HepG2 (cell line): ENCODE measurements around the gene HAO2. TPM values are rescaled to one million over a fixed set of nuclear protein-coding genes. Genes with fewer than 3 reads are reported as not detected.
A peak's percentile ranks its signal among the peaks of the same experiment; 100 is the strongest.

Experiments used
- ELF1 ChIP-seq: sonication (generic); formaldehyde crosslinking; IDR thresholded peaks from 2 replicates; pipeline ENCODE4 v1.4.0; 2020; ENCODE audit warnings: missing genetic modification reagents
- KAT7 ChIP-seq: IDR thresholded peaks from 2 replicates; pipeline ENCODE4 v1.6.1; 2018; ENCODE audit warnings: borderline replicate concordance, missing compliant biosample characterization
- KDM5A ChIP-seq: fragments of 200-600 bp; sonication (generic); IDR thresholded peaks from 2 replicates; pipeline ENCODE4 v1.7.0; 2018; ENCODE audit warnings: antibody characterized with exemption, mild to moderate bottlenecking, low read length, borderline replicate concordance
- KLF13 ChIP-seq: sonication (generic); formaldehyde crosslinking; IDR thresholded peaks from 2 replicates; pipeline ENCODE4 v1.4.0; 2020; ENCODE audit warnings: mild to moderate bottlenecking, missing genetic modification reagents
- PITX1 ChIP-seq: sonication (generic); formaldehyde crosslinking; IDR thresholded peaks from 2 replicates; pipeline ENCODE4 v1.5.1; 2020; ENCODE audit warnings: mild to moderate bottlenecking, missing genetic modification reagents
- RELA ChIP-seq: sonication (generic); formaldehyde crosslinking; IDR thresholded peaks from 2 replicates; pipeline ENCODE4 v1.4.0; 2020; ENCODE audit warnings: missing genetic modification reagents
- SIX4 ChIP-seq: sonication (generic); formaldehyde crosslinking; IDR thresholded peaks from 2 replicates; pipeline ENCODE4 v1.4.0; 2020; ENCODE audit warnings: missing genetic modification reagents
- TCF7 ChIP-seq: sonication (generic); IDR thresholded peaks from 2 replicates; pipeline ENCODE4 v1.6.1; 2016; ENCODE audit warnings: antibody characterized with exemption, low read depth
- ZBTB20 ChIP-seq: sonication (generic); formaldehyde crosslinking; IDR thresholded peaks from 2 replicates; pipeline ENCODE4 v1.8.1; 2023; ENCODE audit warnings: missing genetic modification reagents, low read depth, mild to moderate bottlenecking, borderline replicate concordance
- ZNF124 ChIP-seq: sonication (generic); formaldehyde crosslinking; IDR thresholded peaks from 2 replicates; pipeline ENCODE4 v1.4.0; 2020; ENCODE audit warnings: missing genetic modification reagents
- ZNF230 ChIP-seq: sonication (generic); formaldehyde crosslinking; IDR thresholded peaks from 2 replicates; pipeline ENCODE4 v1.4.0; 2020; ENCODE audit warnings: mild to moderate bottlenecking, missing genetic modification reagents
- ZNF282 ChIP-seq: fragments of 450-650 bp; IDR thresholded peaks from 2 replicates; pipeline ENCODE4 v1.6.1; 2018; ENCODE audit not compliant: partially characterized antibody
- ZNF331 ChIP-seq: sonication (generic); formaldehyde crosslinking; IDR thresholded peaks from 2 replicates; pipeline ENCODE4 v1.4.0; 2020; ENCODE audit warnings: missing genetic modification reagents
- ZNF558 ChIP-seq: sonication (generic); formaldehyde crosslinking; IDR thresholded peaks from 2 replicates; pipeline ENCODE4 v1.9.0; 2022; ENCODE audit warnings: mild to moderate bottlenecking, missing genetic modification reagents, borderline replicate concordance
- ZNF780A ChIP-seq: sonication (generic); formaldehyde crosslinking; IDR thresholded peaks from 2 replicates; pipeline ENCODE4 v1.8.0; 2022; ENCODE audit warnings: mild to moderate bottlenecking, missing genetic modification reagents, moderate library complexity
- polyA plus RNA-seq, 8 experiments: library from polyadenylated mRNA; depleted of rRNA in 3 of 8; stranded (reverse) in 7 of 8; unstranded in 1 of 8; fragments of >200 nt; fragmentation: Illumina TruSeq in 4 of 8; extraction: Trizol in 4 of 8; gene quantifications; 2 replicates each; pipeline versions ENCODE4 v1.2.1 to v1.2.3, GENCODE V29; 2011 to 2016; ENCODE audit warnings: low read depth in 4 of 8, missing spikeins in 1 of 8, mixed read lengths in 1 of 8; ENCODE audit not compliant: insufficient read depth in 1 of 8
- total RNA-seq, 5 experiments: library from RNA; depleted of rRNA; stranded (reverse); fragments of >200 nt; fragmentation: Illumina TruSeq; extraction: Trizol; gene quantifications; 2 replicates each; pipeline ENCODE4 v1.2.3, GENCODE V29; 2016; ENCODE audit warnings: low read depth in 1 of 5
- TF ChIP-seq, protein P1 (sequence below): sonication (generic); formaldehyde crosslinking; IDR thresholded peaks from 2 replicates; pipeline ENCODE4 v1.4.0; 2020; ENCODE audit warnings: missing genetic modification reagents
- TF ChIP-seq, protein P2 (sequence below): sonication (generic); formaldehyde crosslinking; IDR thresholded peaks from 2 replicates; pipeline ENCODE4 v1.4.0; 2020; ENCODE audit warnings: missing genetic modification reagents
- TF ChIP-seq, protein P3 (sequence below): sonication (generic); formaldehyde crosslinking; IDR thresholded peaks from 2 replicates; pipeline ENCODE4 v1.4.0; 2020; ENCODE audit warnings: mild to moderate bottlenecking, missing genetic modification reagents
- TF ChIP-seq, protein P4 (sequence below): sonication (generic); formaldehyde crosslinking; IDR thresholded peaks from 2 replicates; pipeline ENCODE4 v1.4.0; 2020; ENCODE audit warnings: missing genetic modification reagents
- TF ChIP-seq, protein P5 (sequence below): sonication (generic); formaldehyde crosslinking; IDR thresholded peaks from 2 replicates; pipeline ENCODE4 v1.4.0; 2020; ENCODE audit warnings: mild to moderate bottlenecking, missing genetic modification reagents, borderline replicate concordance

Gene HAO2
- total and polyA plus RNA-seq, 2 of the 13 experiments (the other 11 are each of a cell fraction or from before 2014, with no cell fraction given) = 0.05 to 0.09 TPM

DNA sequence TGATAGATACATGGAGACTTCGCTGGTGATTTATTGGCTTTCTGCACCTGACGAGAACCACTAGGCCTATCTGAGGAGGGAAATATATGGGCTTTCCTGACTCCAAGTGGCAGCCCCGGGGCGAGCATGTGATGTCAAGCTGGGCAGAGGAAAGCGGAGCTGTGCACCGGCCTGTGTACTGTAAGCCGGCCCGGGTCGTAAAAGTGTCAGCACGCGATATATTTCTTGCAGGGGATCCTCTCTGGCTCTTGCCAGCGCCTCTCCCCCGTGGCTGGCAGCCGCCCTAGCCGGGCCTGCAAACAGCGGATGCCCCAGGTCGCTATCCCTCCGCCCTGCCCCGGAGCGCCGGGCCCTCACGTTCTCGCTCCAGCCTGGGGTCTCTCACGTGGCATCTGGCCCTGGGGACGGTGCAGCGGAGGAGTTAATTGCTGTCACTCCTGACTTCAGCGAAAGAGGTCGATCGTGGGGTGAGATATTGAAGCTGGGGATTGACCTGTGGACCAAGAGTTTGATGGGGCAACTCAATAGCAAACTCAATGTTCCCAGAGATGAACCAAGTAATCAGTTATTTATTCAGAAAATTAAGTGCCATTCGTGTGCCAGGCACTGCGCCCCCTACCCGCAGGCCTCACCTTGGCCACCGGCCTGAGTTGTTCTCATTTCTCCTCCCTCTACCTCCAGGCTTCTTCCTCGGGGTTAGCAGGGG, 41.0 kb upstream of the HAO2 start (continued):
- TF ChIP-seq KLF13 (CRISPR knock-in tag) (no peak), ZNF331 (no peak), ZNF780A (CRISPR knock-in tag) (no peak), KDM5A (peak; percentile 47; the same call in 1 of the 2 replicates), ZBTB20 (CRISPR knock-in tag) (no peak), SIX4 (no peak), KAT7 (0 out of 2 replicates have a peak, but pooled peaks have one; percentile 34), RELA (CRISPR knock-in tag) (no peak), ZNF230 (CRISPR knock-in tag) (no peak), ZNF124 (no peak), ZNF282 (no peak), PITX1 (CRISPR knock-in tag) (no peak), ELF1 (CRISPR knock-in tag) (no peak), ZNF558 (CRISPR knock-in tag) (no peak), TCF7 (no peak)
- TF ChIP-seq, protein P1, sequence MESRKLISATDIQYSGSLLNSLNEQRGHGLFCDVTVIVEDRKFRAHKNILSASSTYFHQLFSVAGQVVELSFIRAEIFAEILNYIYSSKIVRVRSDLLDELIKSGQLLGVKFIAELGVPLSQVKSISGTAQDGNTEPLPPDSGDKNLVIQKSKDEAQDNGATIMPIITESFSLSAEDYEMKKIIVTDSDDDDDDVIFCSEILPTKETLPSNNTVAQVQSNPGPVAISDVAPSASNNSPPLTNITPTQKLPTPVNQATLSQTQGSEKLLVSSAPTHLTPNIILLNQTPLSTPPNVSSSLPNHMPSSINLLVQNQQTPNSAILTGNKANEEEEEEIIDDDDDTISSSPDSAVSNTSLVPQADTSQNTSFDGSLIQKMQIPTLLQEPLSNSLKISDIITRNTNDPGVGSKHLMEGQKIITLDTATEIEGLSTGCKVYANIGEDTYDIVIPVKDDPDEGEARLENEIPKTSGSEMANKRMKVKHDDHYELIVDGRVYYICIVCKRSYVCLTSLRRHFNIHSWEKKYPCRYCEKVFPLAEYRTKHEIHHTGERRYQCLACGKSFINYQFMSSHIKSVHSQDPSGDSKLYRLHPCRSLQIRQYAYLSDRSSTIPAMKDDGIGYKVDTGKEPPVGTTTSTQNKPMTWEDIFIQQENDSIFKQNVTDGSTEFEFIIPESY (CRISPR knock-in tag) = no peak; the same call in 1 of the 2 replicates
- TF ChIP-seq, protein P2, sequence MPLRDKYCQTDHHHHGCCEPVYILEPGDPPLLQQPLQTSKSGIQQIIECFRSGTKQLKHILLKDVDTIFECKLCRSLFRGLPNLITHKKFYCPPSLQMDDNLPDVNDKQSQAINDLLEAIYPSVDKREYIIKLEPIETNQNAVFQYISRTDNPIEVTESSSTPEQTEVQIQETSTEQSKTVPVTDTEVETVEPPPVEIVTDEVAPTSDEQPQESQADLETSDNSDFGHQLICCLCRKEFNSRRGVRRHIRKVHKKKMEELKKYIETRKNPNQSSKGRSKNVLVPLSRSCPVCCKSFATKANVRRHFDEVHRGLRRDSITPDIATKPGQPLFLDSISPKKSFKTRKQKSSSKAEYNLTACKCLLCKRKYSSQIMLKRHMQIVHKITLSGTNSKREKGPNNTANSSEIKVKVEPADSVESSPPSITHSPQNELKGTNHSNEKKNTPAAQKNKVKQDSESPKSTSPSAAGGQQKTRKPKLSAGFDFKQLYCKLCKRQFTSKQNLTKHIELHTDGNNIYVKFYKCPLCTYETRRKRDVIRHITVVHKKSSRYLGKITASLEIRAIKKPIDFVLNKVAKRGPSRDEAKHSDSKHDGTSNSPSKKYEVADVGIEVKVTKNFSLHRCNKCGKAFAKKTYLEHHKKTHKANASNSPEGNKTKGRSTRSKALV (CRISPR knock-in tag) = no peak
- TF ChIP-seq, protein P3, sequence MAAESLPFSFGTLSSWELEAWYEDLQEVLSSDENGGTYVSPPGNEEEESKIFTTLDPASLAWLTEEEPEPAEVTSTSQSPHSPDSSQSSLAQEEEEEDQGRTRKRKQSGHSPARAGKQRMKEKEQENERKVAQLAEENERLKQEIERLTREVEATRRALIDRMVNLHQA (CRISPR knock-in tag) = no peak
- TF ChIP-seq, protein P4, sequence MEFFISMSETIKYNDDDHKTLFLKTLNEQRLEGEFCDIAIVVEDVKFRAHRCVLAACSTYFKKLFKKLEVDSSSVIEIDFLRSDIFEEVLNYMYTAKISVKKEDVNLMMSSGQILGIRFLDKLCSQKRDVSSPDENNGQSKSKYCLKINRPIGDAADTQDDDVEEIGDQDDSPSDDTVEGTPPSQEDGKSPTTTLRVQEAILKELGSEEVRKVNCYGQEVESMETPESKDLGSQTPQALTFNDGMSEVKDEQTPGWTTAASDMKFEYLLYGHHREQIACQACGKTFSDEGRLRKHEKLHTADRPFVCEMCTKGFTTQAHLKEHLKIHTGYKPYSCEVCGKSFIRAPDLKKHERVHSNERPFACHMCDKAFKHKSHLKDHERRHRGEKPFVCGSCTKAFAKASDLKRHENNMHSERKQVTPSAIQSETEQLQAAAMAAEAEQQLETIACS = no peak
- TF ChIP-seq, protein P5, sequence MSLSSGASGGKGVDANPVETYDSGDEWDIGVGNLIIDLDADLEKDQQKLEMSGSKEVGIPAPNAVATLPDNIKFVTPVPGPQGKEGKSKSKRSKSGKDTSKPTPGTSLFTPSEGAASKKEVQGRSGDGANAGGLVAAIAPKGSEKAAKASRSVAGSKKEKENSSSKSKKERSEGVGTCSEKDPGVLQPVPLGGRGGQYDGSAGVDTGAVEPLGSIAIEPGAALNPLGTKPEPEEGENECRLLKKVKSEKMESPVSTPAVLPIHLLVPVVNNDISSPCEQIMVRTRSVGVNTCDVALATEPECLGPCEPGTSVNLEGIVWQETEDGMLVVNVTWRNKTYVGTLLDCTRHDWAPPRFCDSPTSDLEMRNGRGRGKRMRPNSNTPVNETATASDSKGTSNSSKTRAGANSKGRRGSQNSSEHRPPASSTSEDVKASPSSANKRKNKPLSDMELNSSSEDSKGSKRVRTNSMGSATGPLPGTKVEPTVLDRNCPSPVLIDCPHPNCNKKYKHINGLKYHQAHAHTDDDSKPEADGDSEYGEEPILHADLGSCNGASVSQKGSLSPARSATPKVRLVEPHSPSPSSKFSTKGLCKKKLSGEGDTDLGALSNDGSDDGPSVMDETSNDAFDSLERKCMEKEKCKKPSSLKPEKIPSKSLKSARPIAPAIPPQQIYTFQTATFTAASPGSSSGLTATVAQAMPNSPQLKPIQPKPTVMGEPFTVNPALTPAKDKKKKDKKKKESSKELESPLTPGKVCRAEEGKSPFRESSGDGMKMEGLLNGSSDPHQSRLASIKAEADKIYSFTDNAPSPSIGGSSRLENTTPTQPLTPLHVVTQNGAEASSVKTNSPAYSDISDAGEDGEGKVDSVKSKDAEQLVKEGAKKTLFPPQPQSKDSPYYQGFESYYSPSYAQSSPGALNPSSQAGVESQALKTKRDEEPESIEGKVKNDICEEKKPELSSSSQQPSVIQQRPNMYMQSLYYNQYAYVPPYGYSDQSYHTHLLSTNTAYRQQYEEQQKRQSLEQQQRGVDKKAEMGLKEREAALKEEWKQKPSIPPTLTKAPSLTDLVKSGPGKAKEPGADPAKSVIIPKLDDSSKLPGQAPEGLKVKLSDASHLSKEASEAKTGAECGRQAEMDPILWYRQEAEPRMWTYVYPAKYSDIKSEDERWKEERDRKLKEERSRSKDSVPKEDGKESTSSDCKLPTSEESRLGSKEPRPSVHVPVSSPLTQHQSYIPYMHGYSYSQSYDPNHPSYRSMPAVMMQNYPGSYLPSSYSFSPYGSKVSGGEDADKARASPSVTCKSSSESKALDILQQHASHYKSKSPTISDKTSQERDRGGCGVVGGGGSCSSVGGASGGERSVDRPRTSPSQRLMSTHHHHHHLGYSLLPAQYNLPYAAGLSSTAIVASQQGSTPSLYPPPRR (CRISPR knock-in tag) = no peak
